ENCODE data around the gene NR2F1.
"Not testable (repeated sequence)": the region's sequence is repeated elsewhere in the genome, so short reads cannot be mapped to it uniquely, and the experiment has no call there.

NR2F1 gene

DNA sequence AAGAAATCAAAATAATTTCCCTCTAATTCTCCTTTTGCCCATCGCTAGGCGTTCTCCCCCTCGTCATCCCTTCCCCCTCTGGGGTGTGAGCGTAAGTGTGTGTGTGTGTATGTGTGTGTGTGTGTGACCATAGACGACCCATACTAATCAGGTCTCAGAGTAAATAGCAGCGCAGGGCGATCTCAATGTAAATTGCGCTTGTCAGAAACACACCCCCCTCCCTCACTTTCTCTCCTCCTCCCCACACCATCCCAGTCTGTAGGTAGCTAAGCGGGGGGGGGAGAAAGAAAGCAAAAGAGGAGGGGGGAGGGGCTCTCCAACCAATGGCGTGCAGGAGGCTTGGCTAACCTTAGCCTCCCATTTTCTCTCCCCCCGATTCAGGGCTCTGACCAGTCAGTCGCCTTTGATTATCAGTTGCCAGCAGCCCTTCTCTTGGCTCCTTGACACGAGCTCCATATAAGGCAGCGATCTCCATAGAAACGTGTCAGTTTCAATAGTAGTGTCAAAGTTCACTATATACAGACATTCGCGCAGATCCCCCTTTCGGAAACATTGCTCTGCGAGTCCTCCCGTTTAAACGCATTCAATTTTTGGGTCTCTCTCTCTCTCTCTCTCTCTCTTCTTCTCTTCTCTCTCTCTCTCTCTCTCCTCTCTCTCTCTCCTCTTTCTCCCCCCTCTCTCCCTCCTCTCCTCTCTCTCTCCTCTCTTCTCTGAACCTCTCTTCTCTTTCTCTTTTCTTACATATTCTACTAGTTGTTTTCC, at the start of gene NR2F1:
Gene NR2F1 (plus strand): TSS at position 546 of the 762 bp plus-strand sequence. CDS start 1,802 bp downstream, outside the sequence.
- H3K9me3 Mint-ChIP-seq: no peaks in the 10 kb centered on the region

DNA sequence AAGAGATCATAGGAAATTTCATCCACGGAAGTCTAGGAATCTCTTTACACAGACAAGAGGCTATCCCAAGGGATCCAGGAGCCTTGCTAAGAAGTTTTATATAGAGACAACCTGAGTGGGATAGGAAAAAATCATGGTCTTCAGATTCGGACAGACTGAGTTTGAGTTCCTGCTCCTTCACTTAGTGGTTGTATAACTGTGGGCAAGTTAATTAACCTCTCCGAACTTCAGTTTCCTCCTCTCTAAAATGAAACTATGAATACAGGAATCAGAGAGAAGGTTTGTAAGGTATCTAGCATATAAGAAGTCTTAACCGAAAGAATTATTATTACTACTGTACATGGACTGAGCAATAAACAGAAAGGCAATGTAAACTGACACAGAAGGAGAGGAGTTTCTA, 37.1 kb upstream of the NR2F1 start:
- Mint-ChIP-seq H3K36me3 (no peaks in the 10 kb centered on the region), H3K4me3 (no peak overlapping the region), H3K9me3 (peaks cover 3% of the 10 kb centered on the region), H3K27ac (no peak overlapping the region), H3K27me3 (no peaks in the 10 kb centered on the region), H3K4me1 (no peaks in the 10 kb centered on the region)
- DNase-seq: no peak
- CTCF ChIA-PET: no interaction called here

More for the DNA sequence above, at the start of gene NR2F1:
- Mint-ChIP-seq H3K4me3 (peak within 1 kb of the TSS; percentile 56), H3K27me3 (peaks cover 29% of the 10 kb centered on the region), H3K27ac (no peak within 1 kb of the TSS), H3K4me1 (peaks cover 32% of the 10 kb centered on the region), H3K36me3 (no peaks in the 10 kb centered on the region)
- no peak for DNase-seq
- CTCF ChIA-PET: interaction anchor here (2.0 kb wide), 1 partner anchor 218 kb away, joined by 8 read pairs; no protein-coding TSS in a partner anchor

DNA sequence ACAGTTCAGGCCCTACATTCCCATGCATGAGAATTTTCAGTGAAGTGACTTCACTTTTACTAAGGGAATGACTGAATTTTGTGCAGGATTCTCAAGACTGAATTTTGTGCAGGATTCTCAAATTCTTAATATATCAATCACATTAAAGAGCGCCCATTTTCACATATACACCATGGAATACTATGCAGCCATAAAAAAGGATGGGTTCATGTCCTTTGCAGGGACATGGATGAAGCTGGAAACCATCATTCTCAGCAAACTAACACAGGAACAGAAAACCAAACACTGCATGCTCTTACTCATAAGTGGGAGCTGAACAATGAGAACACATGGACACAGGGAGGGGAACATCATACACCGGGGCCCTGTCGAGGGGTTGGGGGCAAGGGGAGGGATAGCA, 33.4 kb upstream of the NR2F1 start:
- H3K4me3 Mint-ChIP-seq, H3K36me3 Mint-ChIP-seq, H3K4me1 Mint-ChIP-seq, CTCF ChIA-PET, DNase-seq, H3K27ac Mint-ChIP-seq, H3K27me3 Mint-ChIP-seq, H3K9me3 Mint-ChIP-seq: not testable (repeated sequence)

DNA sequence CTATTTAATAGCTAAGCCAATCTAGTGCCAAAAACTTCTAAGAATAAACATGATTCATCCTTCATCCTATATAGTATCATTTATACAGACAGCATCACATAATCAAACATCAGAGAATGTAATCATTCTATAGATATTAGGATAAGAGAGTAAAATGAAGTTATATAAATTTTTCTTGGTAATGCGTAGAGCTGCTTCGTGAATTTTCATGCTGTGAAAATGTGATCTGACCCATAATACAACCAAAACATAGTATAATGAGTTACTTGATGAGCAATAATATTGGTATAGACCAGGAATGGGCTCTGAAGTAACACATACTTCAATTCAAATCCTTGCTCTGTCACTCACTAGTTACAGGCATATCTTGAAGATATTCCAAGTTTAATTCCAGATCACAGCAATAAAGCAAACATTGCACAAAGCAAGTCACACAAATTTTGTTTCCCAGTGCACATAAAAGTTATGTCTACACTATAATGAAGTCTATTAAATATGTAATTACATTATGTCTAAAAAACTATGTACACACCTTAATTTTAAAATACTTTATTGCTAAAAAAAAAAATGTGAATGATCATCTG, 25.9 kb upstream of the NR2F1 start:
- no peak for DNase-seq
- Mint-ChIP-seq H3K4me1 (no peaks in the 10 kb centered on the region), H3K4me3 (no peak overlapping the region), H3K9me3 (no peaks in the 10 kb centered on the region), H3K36me3 (no peaks in the 10 kb centered on the region), H3K27ac (no peak overlapping the region), H3K27me3 (peaks cover 3% of the 10 kb centered on the region)
- CTCF ChIA-PET: interaction anchor here (0.7 kb wide), 1 partner anchor 78 kb away, joined by 3 read pairs; no protein-coding TSS in a partner anchor

DNA sequence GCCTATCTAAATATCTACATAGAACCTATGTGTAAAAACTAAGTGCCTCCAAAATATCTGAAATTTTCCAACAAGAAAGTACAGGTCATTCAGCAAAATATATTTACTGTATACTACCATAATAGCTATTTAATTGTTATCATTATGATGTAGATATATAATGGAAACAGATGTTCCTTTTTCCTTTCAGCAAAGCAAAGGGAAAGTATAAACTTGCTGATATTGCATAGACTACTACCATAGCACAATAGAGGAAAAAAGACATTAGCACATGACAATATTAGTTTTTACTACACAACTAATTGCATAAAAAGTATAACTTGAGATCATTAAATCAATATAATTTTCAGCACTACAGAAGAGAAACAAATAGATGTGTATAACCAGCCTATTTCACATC, 16.9 kb upstream of the NR2F1 start:
- H3K4me3 Mint-ChIP-seq: no peak overlapping the region
- peaks cover 5% of the 10 kb centered on the region for H3K4me1 Mint-ChIP-seq
- CTCF ChIA-PET: no interaction called here
- peaks cover 33% of the 10 kb centered on the region for H3K27me3 Mint-ChIP-seq
- H3K36me3 Mint-ChIP-seq: peaks cover 2% of the 10 kb centered on the region
- no peaks in the 10 kb centered on the region for H3K9me3 Mint-ChIP-seq
- no peak for DNase-seq
- no peak overlapping the region for H3K27ac Mint-ChIP-seq

DNA sequence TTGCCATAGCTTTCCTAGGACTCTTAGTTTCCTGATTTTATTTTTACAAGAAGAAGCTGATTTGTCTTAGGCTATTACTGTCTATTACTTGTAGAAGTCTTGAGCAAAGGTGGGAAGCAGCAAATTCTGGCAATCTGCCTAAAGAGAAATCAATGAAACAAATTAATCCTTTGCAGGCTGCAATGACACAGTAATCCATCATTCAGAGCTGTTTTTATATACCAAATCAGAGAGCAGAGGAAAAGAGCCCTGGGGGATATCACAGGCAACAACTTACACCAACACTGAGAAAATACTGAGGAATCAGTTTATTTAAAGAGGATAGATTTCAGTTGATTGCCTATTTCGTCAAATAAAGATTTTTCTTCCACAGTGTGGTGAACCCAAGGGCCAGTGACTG, 15.6 kb upstream of the NR2F1 start:
- peaks cover 46% of the 10 kb centered on the region for H3K27me3 Mint-ChIP-seq
- CTCF ChIA-PET: no interaction called here
- H3K27ac Mint-ChIP-seq: no peak overlapping the region
- DNase-seq: no peak
- H3K4me3 Mint-ChIP-seq: no peak overlapping the region
- H3K9me3 Mint-ChIP-seq: no peaks in the 10 kb centered on the region
- H3K4me1 Mint-ChIP-seq: peaks cover 11% of the 10 kb centered on the region
- peaks cover 2% of the 10 kb centered on the region for H3K36me3 Mint-ChIP-seq

DNA sequence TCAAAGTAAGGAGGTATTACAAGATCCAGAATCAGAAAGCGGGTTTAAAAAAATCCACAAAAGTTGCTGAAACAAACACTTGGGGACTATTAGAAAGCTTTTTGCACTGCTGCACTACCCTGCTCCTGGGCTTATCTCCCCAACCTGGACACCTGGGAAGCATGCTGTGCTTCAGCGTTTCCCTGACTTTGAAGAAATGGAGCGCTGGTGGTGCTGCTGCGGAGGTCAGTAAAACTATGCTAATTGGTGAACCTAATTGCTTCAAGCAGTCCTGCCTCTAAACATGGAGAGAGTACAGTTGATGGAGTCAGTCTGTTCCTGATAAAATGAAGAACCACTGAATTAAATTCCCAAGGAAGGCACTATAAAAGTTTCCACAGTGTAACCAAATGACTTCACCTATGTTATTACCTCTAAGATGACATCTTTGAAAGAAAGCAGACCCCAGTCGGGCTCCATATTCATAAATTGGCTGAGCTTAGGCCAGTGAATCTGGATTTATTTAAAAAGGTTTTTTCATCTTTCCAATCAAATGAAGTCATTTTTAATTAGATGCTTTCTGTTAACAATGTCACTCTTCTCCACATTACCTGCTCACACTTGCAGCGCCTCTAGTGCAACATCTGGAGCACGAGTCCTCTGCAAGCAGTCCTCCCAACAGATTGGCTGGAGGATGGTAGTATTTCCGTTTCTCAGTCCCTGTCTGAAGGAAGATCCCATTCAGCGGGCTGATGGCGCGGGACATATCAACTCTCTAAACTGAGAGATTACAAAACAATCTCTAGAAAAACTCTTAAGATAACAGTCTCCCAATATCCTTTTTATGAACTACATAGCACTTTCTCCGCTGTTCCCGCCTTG, 13.5 kb upstream of the NR2F1 start:
- H3K36me3 Mint-ChIP-seq: peaks cover 2% of the 10 kb centered on the region
- peaks cover 68% of the 10 kb centered on the region for H3K27me3 Mint-ChIP-seq
- H3K4me3 Mint-ChIP-seq: no peak overlapping the region
- no peak overlapping the region for H3K27ac Mint-ChIP-seq
- CTCF ChIA-PET: no interaction called here
- peaks cover 13% of the 10 kb centered on the region for H3K4me1 Mint-ChIP-seq
- no peaks in the 10 kb centered on the region for H3K9me3 Mint-ChIP-seq
- DNase-seq: no peak

DNA sequence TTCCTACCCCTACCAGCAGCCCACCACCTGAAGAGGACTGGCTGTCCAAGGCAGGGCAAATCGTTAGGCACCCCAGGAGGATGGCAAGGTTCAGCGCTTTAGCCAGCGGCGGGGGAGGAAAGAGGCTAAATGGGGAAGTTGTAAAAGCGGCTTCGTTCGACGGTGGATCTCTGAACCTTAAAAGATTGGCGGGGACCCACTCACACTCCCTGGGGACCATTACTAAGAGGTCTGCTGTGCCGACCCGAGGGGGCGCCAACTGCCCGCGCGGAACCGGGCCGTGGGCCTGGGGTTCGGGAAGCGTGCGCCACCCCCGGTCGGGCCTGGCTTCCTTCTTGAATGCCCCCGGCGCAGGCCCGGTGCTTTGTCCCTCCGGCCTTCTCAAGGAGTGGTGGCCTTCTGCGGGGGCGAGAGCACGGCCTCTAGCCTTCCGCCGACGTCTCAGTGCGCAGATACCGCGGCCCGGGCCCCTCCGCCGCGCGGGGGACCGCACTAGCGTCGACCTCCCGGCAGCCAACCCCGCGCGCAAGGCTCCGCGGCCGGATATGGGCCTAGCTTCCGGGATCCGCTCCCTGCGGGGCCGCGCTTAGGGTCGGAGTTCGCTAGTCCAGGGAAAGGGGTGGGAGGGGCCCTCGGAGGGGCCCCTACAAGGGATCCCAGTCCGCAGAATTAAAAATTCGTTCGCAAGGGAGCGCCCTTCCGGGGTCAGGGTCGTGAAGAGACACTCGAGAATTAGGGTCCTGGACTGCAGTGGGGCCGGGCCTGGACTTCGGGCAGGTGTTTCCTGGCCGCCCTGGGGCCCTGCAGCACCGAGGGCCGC, 12.5 kb upstream of the NR2F1 start:
- peaks cover 2% of the 10 kb centered on the region for H3K36me3 Mint-ChIP-seq
- H3K9me3 Mint-ChIP-seq: no peaks in the 10 kb centered on the region
- peaks cover 77% of the 10 kb centered on the region for H3K27me3 Mint-ChIP-seq
- no peak overlapping the region for H3K4me3 Mint-ChIP-seq
- CTCF ChIA-PET: no interaction called here
- H3K4me1 Mint-ChIP-seq: peaks cover 13% of the 10 kb centered on the region
- no peak overlapping the region for H3K27ac Mint-ChIP-seq
- no peak for DNase-seq

DNA sequence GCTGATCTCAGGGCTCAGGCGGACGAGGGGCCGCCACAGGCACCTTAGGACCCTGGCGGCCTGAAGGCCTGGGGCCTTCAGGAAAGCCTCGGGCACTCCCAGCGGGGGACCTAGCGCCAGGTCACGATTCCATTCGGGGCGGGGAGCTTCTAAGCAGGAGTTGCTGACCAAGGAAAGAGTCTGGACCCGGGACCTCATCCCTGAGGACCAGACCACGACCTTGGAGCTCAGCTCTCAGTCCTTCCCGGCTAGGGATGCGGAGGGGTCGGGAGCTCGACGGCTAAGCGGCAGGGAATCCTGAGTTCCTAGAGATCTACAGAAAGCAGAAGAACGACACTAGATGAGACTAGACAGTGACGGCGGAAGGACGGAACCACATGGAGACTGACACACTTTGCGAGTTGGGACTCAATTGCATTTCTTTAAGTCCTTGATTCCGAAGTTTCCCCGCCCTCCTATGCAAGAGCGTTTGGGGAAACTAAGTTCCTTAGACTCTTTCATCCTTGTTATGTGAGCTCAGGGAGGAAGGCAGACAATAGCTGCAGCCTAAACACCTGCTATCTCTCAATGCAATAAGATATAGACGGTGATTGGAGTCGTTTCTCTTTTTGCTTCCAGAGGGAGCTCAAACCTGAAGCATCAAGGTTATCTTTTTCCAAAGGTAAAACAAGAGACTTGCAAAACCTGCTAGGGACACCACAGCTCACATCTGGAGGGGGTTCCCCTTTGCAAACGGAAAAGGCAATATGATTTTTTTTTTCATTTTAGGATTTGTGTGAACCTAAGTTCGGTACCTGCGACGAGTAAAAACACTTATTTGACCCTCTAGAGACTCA, 11.7 kb upstream of the NR2F1 start:
- CTCF ChIA-PET: interaction anchor here (1.0 kb wide), 1 partner anchor 35 kb away, joined by 4 read pairs; no protein-coding TSS in a partner anchor
- peaks cover 2% of the 10 kb centered on the region for H3K36me3 Mint-ChIP-seq
- H3K27me3 Mint-ChIP-seq: peaks cover 84% of the 10 kb centered on the region
- peaks cover 13% of the 10 kb centered on the region for H3K4me1 Mint-ChIP-seq
- no peaks in the 10 kb centered on the region for H3K9me3 Mint-ChIP-seq
- H3K4me3 Mint-ChIP-seq: no peak overlapping the region
- peak overlapping the region; percentile 44 for H3K27ac Mint-ChIP-seq
- DNase-seq: no peak

DNA sequence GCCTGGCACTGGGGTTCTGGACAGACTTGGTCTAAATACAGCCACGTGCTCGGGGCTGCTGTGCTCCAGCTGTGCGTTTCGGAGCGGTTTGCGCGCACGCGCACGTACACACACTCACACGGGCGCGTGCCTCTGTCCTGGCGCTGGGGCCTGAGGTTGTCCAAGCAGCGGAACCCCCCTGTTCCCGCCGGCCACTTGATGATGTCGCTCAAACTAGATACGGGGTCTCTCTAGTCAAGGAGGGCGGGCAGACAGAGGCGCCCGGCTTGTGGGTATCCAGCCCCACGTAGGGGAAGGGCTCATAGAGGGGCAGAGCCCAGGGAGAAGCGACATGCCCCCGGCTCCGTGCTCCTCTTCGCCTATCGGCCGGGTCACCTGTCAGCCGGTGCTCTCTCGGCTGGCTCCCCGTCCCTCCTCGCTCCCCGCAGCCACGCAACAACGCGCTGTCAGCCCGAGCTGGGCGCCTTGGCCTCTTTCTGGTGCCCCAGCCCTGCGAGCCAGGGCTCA, 10.9 kb upstream of the NR2F1 start:
- no peak overlapping the region for H3K4me3 Mint-ChIP-seq
- H3K27me3 Mint-ChIP-seq: peaks cover 84% of the 10 kb centered on the region
- peak overlapping the region; percentile 19 for H3K27ac Mint-ChIP-seq
- CTCF ChIA-PET: interaction anchor here (1.0 kb wide), 1 partner anchor 35 kb away, joined by 4 read pairs; no protein-coding TSS in a partner anchor
- peaks cover 2% of the 10 kb centered on the region for H3K36me3 Mint-ChIP-seq
- DNase-seq: no peak
- peaks cover 13% of the 10 kb centered on the region for H3K4me1 Mint-ChIP-seq
- no peaks in the 10 kb centered on the region for H3K9me3 Mint-ChIP-seq

DNA sequence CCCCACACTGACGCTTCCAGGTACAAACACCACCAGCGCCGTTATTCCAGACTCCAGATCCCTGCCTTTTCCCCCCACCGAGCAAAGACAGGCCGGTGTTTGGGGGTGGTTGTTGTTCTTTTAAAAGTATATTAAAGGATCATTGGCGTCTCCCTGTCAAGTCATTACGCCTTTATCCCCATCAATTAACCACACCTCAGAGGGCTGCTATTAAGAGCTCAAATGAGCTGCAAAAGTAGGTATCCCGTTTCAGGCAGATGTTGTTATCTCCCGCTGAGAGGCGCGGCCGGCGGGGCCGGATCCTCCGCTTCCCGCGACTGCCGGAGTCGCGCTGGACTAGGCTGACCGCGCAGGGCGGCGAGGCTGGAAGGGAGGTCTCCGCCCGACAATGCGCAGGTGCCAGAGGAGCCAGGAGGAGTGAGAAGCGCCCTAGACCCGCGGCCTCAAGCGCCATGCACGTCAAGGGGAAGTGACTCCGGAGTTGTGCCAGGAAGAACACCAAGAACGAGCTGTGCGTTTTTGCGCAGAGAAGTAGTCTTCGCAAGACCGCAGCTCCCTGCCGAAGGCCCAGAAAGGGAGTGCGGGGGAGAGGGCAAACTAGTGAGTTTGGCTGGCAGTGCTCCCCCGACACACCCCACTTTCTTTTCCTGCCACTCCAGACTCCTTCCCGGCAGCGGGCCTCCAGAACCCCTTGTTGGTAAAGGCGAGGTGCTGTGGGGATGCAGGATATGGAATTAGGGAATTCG, 10.2 kb upstream of the NR2F1 start:
- no peak for DNase-seq
- Mint-ChIP-seq H3K4me1 (peaks cover 13% of the 10 kb centered on the region), H3K9me3 (no peaks in the 10 kb centered on the region), H3K36me3 (peaks cover 2% of the 10 kb centered on the region), H3K4me3 (no peak overlapping the region), H3K27me3 (peaks cover 80% of the 10 kb centered on the region), H3K27ac (peak overlapping the region; percentile 19)
- CTCF ChIA-PET: interaction anchor here (1.2 kb wide), 1 partner anchor 35 kb away, joined by 3 read pairs; no protein-coding TSS in a partner anchor

Data from activated naive CD4-positive, alpha-beta T cell treated with anti-CD3 and anti-CD28 coated beads, Interleukin-2, amount 10 ng/mL, durations not matched to agents 7 days and 5 days (primary cell).